CD4-positive, alpha-beta T cell treated with Interleukin-1 beta for 1 hour (primary cell): ENCODE results near the gene ASTN2.

ENCODE experiments used
- DNase-seq, 2 donors: peaks; one replicate each; pipeline ENCODE4 v3.0.0-alpha.2; 2020 to 2022

Gene ASTN2

GRCh38 chr9:117355542-117355941 is 59.3 kb downstream of the ASTN2 start:
- DNase-seq, result no peak

GRCh38 chr9:117354997-117355396 is 59.9 kb downstream of the ASTN2 start:
- DNase-seq, result no peak

- DNase-seq, result no peak
Measured at GRCh38 chr9:117354244-117354847, 60.5 kb downstream of the ASTN2 start.

- DNase-seq, result no peak
Measured at GRCh38 chr9:117344892-117345660, 69.8 kb downstream of the ASTN2 start.

- no peak for DNase-seq
Measured at GRCh38 chr9:117343427-117343826, 71.4 kb downstream of the ASTN2 start.

GRCh38 chr9:117341151-117341550 is 73.7 kb downstream of the ASTN2 start:
- no peak for DNase-seq

GRCh38 chr9:117340422-117340821 is 74.4 kb downstream of the ASTN2 start:
- no peak for DNase-seq

GRCh38 chr9:117335837-117336433 is 78.9 kb downstream of the ASTN2 start:
- no peak for DNase-seq

- DNase-seq, result no peak
Measured at GRCh38 chr9:117334101-117334500, 80.8 kb downstream of the ASTN2 start.

GRCh38 chr9:117325831-117326230 is 89.0 kb downstream of the ASTN2 start:
- no peak for DNase-seq

GRCh38 chr9:117325110-117325731 is 89.6 kb downstream of the ASTN2 start:
- DNase-seq, result no peak

GRCh38 chr9:117323390-117323789 is 91.5 kb downstream of the ASTN2 start:
- no peak for DNase-seq

GRCh38 chr9:117317192-117317591 is 97.7 kb downstream of the ASTN2 start:
- DNase-seq, result no peak

- DNase-seq, result no peak
Measured at GRCh38 chr9:117315236-117315635, 99.6 kb downstream of the ASTN2 start.

GRCh38 chr9:117313989-117314388 is 100.9 kb downstream of the ASTN2 start:
- no peak for DNase-seq

GRCh38 chr9:117307701-117308100 is 107.2 kb downstream of the ASTN2 start:
- no peak for DNase-seq

GRCh38 chr9:117306032-117306431 is 108.8 kb downstream of the ASTN2 start:
- DNase-seq, result no peak

GRCh38 chr9:117305454-117305853 is 109.4 kb downstream of the ASTN2 start:
- no peak for DNase-seq

GRCh38 chr9:117304549-117304948 is 110.3 kb downstream of the ASTN2 start:
- no peak for DNase-seq

- DNase-seq, result no peak
Measured at GRCh38 chr9:117303643-117304230, 111.1 kb downstream of the ASTN2 start.

GRCh38 chr9:117302487-117302886 is 112.4 kb downstream of the ASTN2 start:
- no peak for DNase-seq

- DNase-seq, result no peak
Measured at GRCh38 chr9:117300371-117301110, 114.3 kb downstream of the ASTN2 start.

GRCh38 chr9:117296453-117296852 is 118.4 kb downstream of the ASTN2 start:
- no peak for DNase-seq
